Psoas muscle (tissue), 8 donors: ENCODE measurements around the gene CEP70. TPM values are rescaled to one million over a fixed set of nuclear protein-coding genes. Genes with fewer than 3 reads are reported as not detected.

ENCODE experiments used
- ATAC-seq, 4 donors: fragments of 200-7000 bp; cut with Tn5 transposase; one replicate each; pipeline ENCODE4 v1.9.1; 2020; ENCODE audit warnings: moderate library complexity in 3 of 4, mild to moderate bottlenecking in 2 of 4
- DNase-seq, 2 donors: peaks; one replicate each; pipeline ENCODE4 v3.0.0-alpha.2; 2020
- H3K27ac ChIP-seq: fragments of 200-600 bp; one replicate; pipeline ENCODE4 v1.8.0; 2022
- H3K27me3 ChIP-seq, 3 donors: fragments of 200-600 bp in 1 of 3; one replicate each; pipeline versions ENCODE4 v1.6.1 to v1.8.0; 2013 to 2022; ENCODE audit warnings: low read length in 2 of 3, mild to moderate bottlenecking in 2 of 3, moderate library complexity in 1 of 3; ENCODE audit not compliant: insufficient read depth in 3 of 3
- H3K36me3 ChIP-seq, 2 donors: fragments of 200-600 bp in 1 of 2; one replicate each; pipeline versions ENCODE4 v1.6.1 to v1.8.0; 2013 to 2022; ENCODE audit warnings: low read depth in 1 of 2, mild to moderate bottlenecking in 1 of 2, moderate library complexity in 1 of 2; ENCODE audit not compliant: insufficient read depth in 1 of 2
- H3K4me1 ChIP-seq: fragments of 200-600 bp; one replicate; pipeline ENCODE4 v1.8.0; 2022
- H3K4me3 ChIP-seq: fragments of 200-600 bp; one replicate; pipeline ENCODE4 v1.8.0; 2022; ENCODE audit warnings: mild to moderate bottlenecking
- H3K9me3 ChIP-seq: fragments of 200-600 bp; one replicate; pipeline ENCODE4 v1.8.0; 2022
- WGBS, 3 donors: extraction: QIAGEN DNeasy Blood & Tissue Kit; methylation state at CpG; one replicate each; pipeline versions ENCODE4 v1.1.6 to v1.1.7; 2013; 5-methylcytosine and 5-hydroxymethylcytosine counted together
- intact Hi-C, 2 donors: fragments of 100-400 bp; cut with DNase I; formaldehyde crosslinking; loops; one replicate each; pipeline versions ENCODE4 v1.11.0 to v1.14.2; 2022
- long read RNA-seq, 2 donors: library from polyadenylated mRNA; unstranded; transcript quantifications; one replicate each; pipeline ENCODE4 v2.0.0, GENCODE V29; 2021
- polyA plus RNA-seq, 3 donors: library from polyadenylated mRNA; stranded (reverse); fragments of 200-250 nt; gene quantifications; one replicate each; pipeline ENCODE4 v1.2.3, GENCODE V29; 2013
- total RNA-seq, 4 donors: library from RNA; stranded (reverse); fragmentation: NEBNext Ultra II Directional in 2 of 4; extraction: Animal tissue kit (Norgen Biotek cat#: 25700) in 2 of 4; gene quantifications; one replicate each; pipeline versions ENCODE4 v1.2.1 to v1.2.4, GENCODE V29; 2021 to 2023
- TF ChIP-seq, protein P1 (sequence below): fragments of 200-600 bp; IDR thresholded peaks from one replicate; pipeline ENCODE4 v1.8.0; 2022; ENCODE audit warnings: antibody characterized with exemption
- donor health status: healthy with polysubstance abuse.
- donor health status: DM: no; HTN: no; CAD: no; lungs with moderate emphysema.
- donor health status: Bipolar disorder and iron deficiency.
- donor health status: healthy.
- donor health status: DM: yes; HTN: yes; CAD: no.
- donor health status: DM: no; HTN: no; CAD: no.
- donor health status: DM: no; HTN: no; CAD: no.
- donor health status: DM: yes; HTN: yes; CAD: no.

Gene CEP70
- 10 to 100 TPM; 21.4 to 30.4 (median 24.0) TPM for total RNA-seq
- polyA plus RNA-seq, result 10 to 100 TPM in 1 of 3 donors, 1 to 10 TPM in 2; 4.1 to 12.1 (median 7.1) TPM
- long read RNA-seq, donor 1, partial matches to known transcripts, result 5 of 17 reads
- long read RNA-seq, donor 1, other reads (novel, unspliced or antisense), result 4 of 17 reads
- long read RNA-seq, donor 2, transcript CEP70-201 (18 exons, 2,732 nt), result major isoform, 7 of 29 reads
- long read RNA-seq, donor 2, partial matches to known transcripts, result 6 of 29 reads
- long read RNA-seq, donor 2, other reads (novel, unspliced or antisense), result 10 of 29 reads

GRCh38 chr3:138594150-138594934, at the start of gene CEP70:
Gene CEP70, minus strand, starts transcription at chr3:138594260. Its CDS starts 21,333 bp downstream, at chr3:138572927.
- intact Hi-C loops, result loop anchor here (1.0 to 2.0 kb wide), 6 partner anchors 14 to 328 kb away; partner anchors contain the start of gene FAIM (in 1 of the 2)
- Histone ChIP-seq H3K9me3 (no peaks in the 10 kb centered on the region), H3K36me3 (peaks cover 0 to 9% of the 10 kb centered on the region in 2 donors), H3K4me3 (peak within 1 kb of the TSS; percentile 86), H3K4me1 (no peaks in the 10 kb centered on the region), H3K27ac (peak within 1 kb of the TSS; percentile 94), H3K27me3 (no peaks in the 10 kb centered on the region)
- DNase-seq (peak; percentile 93 to 96), ATAC-seq (peak; percentile 97 to 98 (median 98))
- 0 to 1% (median 1%) methylated on average over 50 to 52 of the region's 52 CpGs for WGBS, 3 donors
- TF ChIP-seq, protein P1, sequence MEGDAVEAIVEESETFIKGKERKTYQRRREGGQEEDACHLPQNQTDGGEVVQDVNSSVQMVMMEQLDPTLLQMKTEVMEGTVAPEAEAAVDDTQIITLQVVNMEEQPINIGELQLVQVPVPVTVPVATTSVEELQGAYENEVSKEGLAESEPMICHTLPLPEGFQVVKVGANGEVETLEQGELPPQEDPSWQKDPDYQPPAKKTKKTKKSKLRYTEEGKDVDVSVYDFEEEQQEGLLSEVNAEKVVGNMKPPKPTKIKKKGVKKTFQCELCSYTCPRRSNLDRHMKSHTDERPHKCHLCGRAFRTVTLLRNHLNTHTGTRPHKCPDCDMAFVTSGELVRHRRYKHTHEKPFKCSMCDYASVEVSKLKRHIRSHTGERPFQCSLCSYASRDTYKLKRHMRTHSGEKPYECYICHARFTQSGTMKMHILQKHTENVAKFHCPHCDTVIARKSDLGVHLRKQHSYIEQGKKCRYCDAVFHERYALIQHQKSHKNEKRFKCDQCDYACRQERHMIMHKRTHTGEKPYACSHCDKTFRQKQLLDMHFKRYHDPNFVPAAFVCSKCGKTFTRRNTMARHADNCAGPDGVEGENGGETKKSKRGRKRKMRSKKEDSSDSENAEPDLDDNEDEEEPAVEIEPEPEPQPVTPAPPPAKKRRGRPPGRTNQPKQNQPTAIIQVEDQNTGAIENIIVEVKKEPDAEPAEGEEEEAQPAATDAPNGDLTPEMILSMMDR, result peak; percentile 88

GRCh38 chr3:138642927-138643253, 48.8 kb upstream of the CEP70 start:
- WGBS, 3 donors, result 97 to 100% (median 99%) methylated on average over 1 of the region's 1 CpG
- Histone ChIP-seq H3K36me3 (no peaks in the 10 kb centered on the region), H3K4me1 (no peaks in the 10 kb centered on the region), H3K4me3 (no peak overlapping the region), H3K27me3 (no peaks in the 10 kb centered on the region), H3K27ac (no peak overlapping the region), H3K9me3 (peaks cover 26% of the 10 kb centered on the region)
- intact Hi-C loops, result no loop called here
- TF ChIP-seq, protein P1, result no peak
- DNase-seq (no peak), ATAC-seq (no peak)

GRCh38 chr3:138642226-138642926, 48.3 kb upstream of the CEP70 start:
- Histone ChIP-seq H3K27me3 (no peaks in the 10 kb centered on the region), H3K4me1 (no peaks in the 10 kb centered on the region), H3K36me3 (no peaks in the 10 kb centered on the region), H3K27ac (no peak overlapping the region), H3K4me3 (no peak overlapping the region), H3K9me3 (peaks cover 26% of the 10 kb centered on the region)
- intact Hi-C loops, result no loop called here
- DNase-seq (no peak), ATAC-seq (no peak)
- TF ChIP-seq, protein P1, result no peak
- 77 to 84% (median 83%) methylated on average over 4 of the region's 4 CpGs for WGBS, 3 donors

DNA sequence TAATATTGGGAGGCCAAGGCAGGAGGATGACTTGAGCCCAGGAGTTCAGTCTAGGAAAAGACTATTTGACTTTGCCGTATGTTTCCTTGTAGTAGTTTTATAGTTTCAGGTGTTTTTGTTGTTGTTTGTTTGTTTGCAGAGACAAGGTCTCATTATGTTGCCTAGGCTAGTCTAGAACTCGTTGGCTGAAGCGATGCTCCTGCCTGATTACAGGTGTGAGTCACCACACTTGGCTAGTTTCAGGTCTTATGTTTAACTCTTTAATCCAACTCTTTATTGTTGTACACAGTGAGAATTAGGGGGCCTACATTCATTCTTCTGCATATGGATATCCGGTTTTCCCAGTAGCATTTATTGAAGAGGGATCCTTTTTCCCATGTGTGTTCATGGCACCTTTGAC, 46.5 kb upstream of the CEP70 start:
- no peaks in the 10 kb centered on the region for H3K4me1 ChIP-seq
- no peak overlapping the region for H3K27ac ChIP-seq
- ATAC-seq (peak in 1 of 4 donors; percentile 60), DNase-seq (no peak)
- peaks cover 0 to 4% of the 10 kb centered on the region in 2 donors for H3K36me3 ChIP-seq
- intact Hi-C loops, result no loop called here
- H3K4me3 ChIP-seq, result no peak overlapping the region
- TF ChIP-seq, protein P1, result no peak
- H3K27me3 ChIP-seq, result no peaks in the 10 kb centered on the region
- WGBS, 3 donors, result 82 to 90% (median 85%) methylated on average over 4 of the region's 4 CpGs
- peaks cover 17% of the 10 kb centered on the region for H3K9me3 ChIP-seq
